Measurements from ENCODE around the gene ADGRB3. TPM values are rescaled to one million over a fixed set of nuclear protein-coding genes. Genes with fewer than 3 reads are reported as not detected.

ADGRB3 gene
- total RNA-seq, 1 donor from 2014 or later: 1.8 TPM

- Mint-ChIP-seq H3K27me3 (peaks cover 72% of the 10 kb centered on the region), H3K9me3 (ENCODE audit: low read depth) (no peaks in the 10 kb centered on the region), H3K4me1 (ENCODE audit: low read depth) (peaks cover 29% of the 10 kb centered on the region), H3K36me3 (ENCODE audit: insufficient read depth) (no peaks in the 10 kb centered on the region), H3K27ac (peak overlapping the region; percentile 88), H3K4me3 (ENCODE audit: low read depth) (peak overlapping the region; percentile 95)
- TF ChIP-seq, protein P1, sequence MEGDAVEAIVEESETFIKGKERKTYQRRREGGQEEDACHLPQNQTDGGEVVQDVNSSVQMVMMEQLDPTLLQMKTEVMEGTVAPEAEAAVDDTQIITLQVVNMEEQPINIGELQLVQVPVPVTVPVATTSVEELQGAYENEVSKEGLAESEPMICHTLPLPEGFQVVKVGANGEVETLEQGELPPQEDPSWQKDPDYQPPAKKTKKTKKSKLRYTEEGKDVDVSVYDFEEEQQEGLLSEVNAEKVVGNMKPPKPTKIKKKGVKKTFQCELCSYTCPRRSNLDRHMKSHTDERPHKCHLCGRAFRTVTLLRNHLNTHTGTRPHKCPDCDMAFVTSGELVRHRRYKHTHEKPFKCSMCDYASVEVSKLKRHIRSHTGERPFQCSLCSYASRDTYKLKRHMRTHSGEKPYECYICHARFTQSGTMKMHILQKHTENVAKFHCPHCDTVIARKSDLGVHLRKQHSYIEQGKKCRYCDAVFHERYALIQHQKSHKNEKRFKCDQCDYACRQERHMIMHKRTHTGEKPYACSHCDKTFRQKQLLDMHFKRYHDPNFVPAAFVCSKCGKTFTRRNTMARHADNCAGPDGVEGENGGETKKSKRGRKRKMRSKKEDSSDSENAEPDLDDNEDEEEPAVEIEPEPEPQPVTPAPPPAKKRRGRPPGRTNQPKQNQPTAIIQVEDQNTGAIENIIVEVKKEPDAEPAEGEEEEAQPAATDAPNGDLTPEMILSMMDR (IDR thresholded peaks at IDR 0.05; ENCODE audit: unreplicated experiment): no peak
- no peak for DNase-seq (ENCODE audit: low spot score, unreplicated experiment)
Observed at GRCh38 chr6:68635706-68636513, 828 bp downstream of the ADGRB3 start.

GRCh38 chr6:68636666-68637065, 1.6 kb downstream of the ADGRB3 start:
- TF ChIP-seq, protein P1 (IDR thresholded peaks at IDR 0.05; ENCODE audit: unreplicated experiment): no peak
- Mint-ChIP-seq H3K36me3 (ENCODE audit: insufficient read depth) (no peaks in the 10 kb centered on the region), H3K9me3 (ENCODE audit: low read depth) (no peaks in the 10 kb centered on the region), H3K4me1 (ENCODE audit: low read depth) (peaks cover 32% of the 10 kb centered on the region), H3K4me3 (ENCODE audit: low read depth) (peak overlapping the region; percentile 32), H3K27me3 (peaks cover 76% of the 10 kb centered on the region), H3K27ac (no peak overlapping the region)
- DNase-seq (ENCODE audit: low spot score, unreplicated experiment): no peak

DNA sequence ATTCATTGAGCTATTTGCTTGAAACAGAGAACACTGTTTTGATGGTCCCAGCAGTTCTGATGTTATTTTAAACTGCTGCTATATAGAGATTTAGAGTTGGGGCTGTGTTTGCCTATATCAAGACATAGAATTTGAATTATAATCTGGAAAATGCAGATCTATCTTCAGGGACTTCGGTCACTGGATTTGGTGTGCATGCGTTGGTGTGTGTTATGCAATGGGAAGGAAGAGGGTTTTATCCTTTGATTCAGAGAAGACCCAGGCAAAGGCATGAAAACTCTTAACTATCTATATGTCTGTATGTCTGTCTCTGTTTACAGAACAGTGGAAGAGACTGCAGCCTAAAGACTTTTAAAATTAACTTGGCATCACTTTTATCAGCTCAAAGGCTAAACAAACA, 2.0 kb downstream of the ADGRB3 start:
- H3K27ac Mint-ChIP-seq: peak overlapping the region; percentile 9
- H3K27me3 Mint-ChIP-seq: peaks cover 72% of the 10 kb centered on the region
- H3K36me3 Mint-ChIP-seq (ENCODE audit: insufficient read depth): no peaks in the 10 kb centered on the region
- peaks cover 32% of the 10 kb centered on the region for H3K4me1 Mint-ChIP-seq (ENCODE audit: low read depth)
- TF ChIP-seq, protein P1 (IDR thresholded peaks at IDR 0.05; ENCODE audit: unreplicated experiment): no peak
- peak overlapping the region; percentile 32 for H3K4me3 Mint-ChIP-seq (ENCODE audit: low read depth)
- H3K9me3 Mint-ChIP-seq (ENCODE audit: low read depth): no peaks in the 10 kb centered on the region
- DNase-seq (ENCODE audit: low spot score, unreplicated experiment): no peak

DNA sequence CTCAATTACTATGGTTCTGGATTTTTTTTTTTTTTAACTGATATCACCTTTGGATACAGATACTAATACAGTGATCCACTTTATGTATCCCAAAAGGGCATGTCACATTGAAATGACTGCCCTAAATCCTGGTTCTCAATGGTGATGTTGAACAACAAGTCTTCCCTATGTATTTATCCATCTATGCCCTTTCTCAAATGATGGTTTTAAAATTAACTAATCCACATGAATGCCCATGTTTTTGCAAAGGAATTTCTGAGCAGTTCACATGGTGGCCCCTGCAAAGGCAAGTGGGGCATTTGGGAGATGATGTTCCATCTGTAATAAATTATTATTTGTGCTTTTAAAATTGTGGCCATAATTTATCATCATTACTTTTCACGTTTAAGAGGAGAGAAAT, 2.7 kb downstream of the ADGRB3 start:
- Mint-ChIP-seq H3K4me1 (ENCODE audit: low read depth) (peaks cover 32% of the 10 kb centered on the region), H3K36me3 (ENCODE audit: insufficient read depth) (no peaks in the 10 kb centered on the region), H3K9me3 (ENCODE audit: low read depth) (no peaks in the 10 kb centered on the region), H3K4me3 (ENCODE audit: low read depth) (no peak overlapping the region), H3K27ac (no peak overlapping the region), H3K27me3 (peaks cover 69% of the 10 kb centered on the region)
- no peak for DNase-seq (ENCODE audit: low spot score, unreplicated experiment)
- TF ChIP-seq, protein P1 (IDR thresholded peaks at IDR 0.05; ENCODE audit: unreplicated experiment): no peak

DNA sequence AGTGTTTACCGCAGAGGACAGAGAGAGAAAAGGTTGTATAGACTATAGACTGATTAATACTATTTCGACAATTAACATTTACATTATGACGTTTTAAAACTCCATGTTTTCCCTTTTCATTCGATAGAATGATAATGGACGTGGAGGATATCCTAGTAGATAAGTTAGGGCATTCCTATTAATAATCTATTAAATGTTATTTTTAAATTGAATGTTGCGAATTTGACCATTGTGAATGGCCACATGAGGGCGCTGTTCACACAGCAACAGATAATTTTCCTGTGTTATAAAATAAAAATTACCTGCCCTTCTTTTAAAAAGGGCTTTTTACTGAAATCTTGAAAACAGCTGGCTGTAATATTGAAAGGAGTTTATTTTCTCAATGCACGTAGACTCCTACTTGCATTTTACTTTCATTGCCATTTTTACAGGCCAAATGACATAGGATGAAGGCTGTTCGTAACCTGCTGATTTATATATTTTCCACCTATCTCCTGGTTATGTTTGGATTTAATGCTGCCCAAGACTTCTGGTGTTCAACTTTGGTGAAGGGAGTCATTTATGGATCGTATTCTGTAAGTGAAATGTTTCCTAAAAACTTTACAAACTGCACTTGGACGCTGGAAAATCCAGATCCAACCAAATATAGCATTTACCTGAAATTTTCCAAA, 3.3 kb downstream of the ADGRB3 start:
- peaks cover 63% of the 10 kb centered on the region for H3K27me3 Mint-ChIP-seq
- no peaks in the 10 kb centered on the region for H3K36me3 Mint-ChIP-seq (ENCODE audit: insufficient read depth)
- peaks cover 32% of the 10 kb centered on the region for H3K4me1 Mint-ChIP-seq (ENCODE audit: low read depth)
- TF ChIP-seq, protein P1 (IDR thresholded peaks at IDR 0.05; ENCODE audit: unreplicated experiment): peak; percentile 93
- H3K4me3 Mint-ChIP-seq (ENCODE audit: low read depth): no peak overlapping the region
- H3K27ac Mint-ChIP-seq: no peak overlapping the region
- DNase-seq (ENCODE audit: low spot score, unreplicated experiment): no peak
- H3K9me3 Mint-ChIP-seq (ENCODE audit: low read depth): no peaks in the 10 kb centered on the region
